Panc1 (cell line): ENCODE results near the gene IST1. TPM values are rescaled to one million over a fixed set of nuclear protein-coding genes. Genes with fewer than 3 reads are reported as not detected.

Source experiments
- ATAC-seq: fragments of 200-7000 bp; cut with Tn5 transposase; 2 replicates; pipeline ENCODE4 v1.9.1; 2020; ENCODE audit warnings: mild to moderate bottlenecking, moderate library complexity
- BruUV-seq: library from RNA; stranded (reverse); fragments of 400-500 nt; replicated peaks from 2 replicates; lab custom pipeline; 2021; lab: Mats Ljungman, UMichigan
- CTCF ChIA-PET: fragments of 300-600 bp; sonication (Branson Sonifier 250); formaldehyde crosslinking; loops from one replicate; lab custom pipeline; 2022; ENCODE audit warnings: antibody characterized with exemption; lab: Charles Lee
- POLR2A ChIA-PET: fragments of 300-600 bp; sonication (Branson Sonifier 250); formaldehyde crosslinking; loops from one replicate; lab custom pipeline; 2022; ENCODE audit warnings: antibody characterized with exemption; lab: Charles Lee
- DNase-seq: peaks from one replicate; pipeline ENCODE4 v3.0.0-alpha.2; 2010; ENCODE audit warnings: low read depth, low spot score
- H3K27ac ChIP-seq: 2 replicates; pipeline ENCODE4 v1.5.1; 2011; ENCODE audit warnings: mild to moderate bottlenecking, low read length, inconsistent platforms
- H3K27me3 ChIP-seq: fragments of 200-500 bp; sonication (Bioruptor generic); 2 replicates; pipeline ENCODE4 v1.6.0; 2014; ENCODE audit warnings: low read length, inconsistent platforms; ENCODE audit not compliant: control insufficient read depth, insufficient read depth
- H3K36me3 ChIP-seq: fragments of 200-500 bp; sonication (Bioruptor generic); 2 replicates; pipeline ENCODE4 v1.5.1; 2014; ENCODE audit warnings: inconsistent platforms, mild to moderate bottlenecking, low read length, moderate library complexity; ENCODE audit not compliant: control insufficient read depth, insufficient read depth
- H3K4me1 ChIP-seq: 2 replicates; pipeline ENCODE4 v1.5.1; 2011; ENCODE audit warnings: inconsistent platforms, mild to moderate bottlenecking, low read length, moderate library complexity; ENCODE audit not compliant: control insufficient read depth, insufficient read depth
- H3K4me3 ChIP-seq, 2 experiments: 2 replicates each; pipeline ENCODE4 v1.5.1; 2011 to 2012; ENCODE audit warnings: low read depth in 2 of 2, low read length in 2 of 2, mild to moderate bottlenecking in 2 of 2, inconsistent platforms in 1 of 2, moderate library complexity in 1 of 2
- H3K9me3 ChIP-seq: fragments of 200-500 bp; sonication (Bioruptor generic); 2 replicates; pipeline ENCODE4 v1.5.1; 2014; ENCODE audit warnings: low read depth, mild to moderate bottlenecking, inconsistent platforms, low read length, moderate library complexity; ENCODE audit not compliant: control insufficient read depth, insufficient read depth
- CTCF ChIP-seq: fragments of 450-650 bp; IDR thresholded peaks from 2 replicates; pipeline ENCODE4 v1.5.1; 2017; ENCODE audit warnings: mild to moderate bottlenecking
- POLR2AphosphoS5 ChIP-seq: IDR thresholded peaks from 2 replicates; pipeline ENCODE4 v1.6.1; 2012; ENCODE audit warnings: mild to moderate bottlenecking, low read depth, low read length, moderate library complexity
- REST ChIP-seq, 2 experiments: IDR thresholded peaks; 2 replicates each; pipeline ENCODE4 v1.6.1; 2011 to 2012; ENCODE audit warnings: low read depth in 2 of 2, control low read depth in 1 of 2, low read length in 1 of 2, mild to moderate bottlenecking in 1 of 2, moderate library complexity in 1 of 2; ENCODE audit not compliant: insufficient read depth in 1 of 2
- SIN3A ChIP-seq: IDR thresholded peaks from 2 replicates; pipeline ENCODE4 v1.6.1; 2012; ENCODE audit warnings: low read depth, mild to moderate bottlenecking, low read length, moderate library complexity, borderline replicate concordance; ENCODE audit not compliant: insufficient read depth
- TCF7L2 ChIP-seq: IDR thresholded peaks from 2 replicates; pipeline ENCODE4 v1.6.1; 2011; ENCODE audit warnings: mild to moderate bottlenecking, low read depth, low read length, inconsistent platforms
- in situ Hi-C: cut with HindIII; loops from 2 replicates; pipeline ENCODE4 v1.10.0; 2016; ENCODE audit warnings: low sequenced_read_pairs, low pct_unique_long_range_greater_than_20kb
- intact Hi-C: fragments of 100-400 bp; cut with micrococcal nuclease; formaldehyde crosslinking; loops from one replicate; pipeline ENCODE4 v1.10.0; 2022; ENCODE audit not compliant: unreplicated experiment
- total RNA-seq: library from RNA; stranded (reverse); gene quantifications from one replicate; pipeline ENCODE4 v1.2.1, GENCODE V29; 2021; ENCODE audit not compliant: unreplicated experiment

The IST1 gene
- total RNA-seq, 1 experiment from 2014 or later = 173 TPM

GRCh38 chr16:71917900-71918299 lies 22.6 kb downstream of the IST1 start:
- DNase-seq (no peak), ATAC-seq (no peak)
- H3K4me3 ChIP-seq = no peak overlapping the region
- H3K27ac ChIP-seq = no peak overlapping the region
- BruUV-seq = no TSS peak
- in situ Hi-C loops = no loop called here
- no peak for TF ChIP-seq SIN3A
- no peak for TF ChIP-seq REST (IDR thresholded peaks at IDR 0.05; ENCODE audit: insufficient read depth in 1 of 2, low read depth in 2 of 2, low read length in 1 of 2)
- TF ChIP-seq TCF7L2 = no peak
- TF ChIP-seq CTCF = no peak
- TF ChIP-seq POLR2AphosphoS5 = no peak
- H3K9me3 ChIP-seq = no peaks in the 10 kb centered on the region
- no peaks in the 10 kb centered on the region for H3K4me1 ChIP-seq
- no peaks in the 10 kb centered on the region for H3K27me3 ChIP-seq
- H3K36me3 ChIP-seq = peaks cover 32% of the 10 kb centered on the region
- CTCF ChIA-PET = no interaction called here
- intact Hi-C loops = no loop called here
- POLR2A ChIA-PET = interaction anchor here (0.6 to 0.8 kb wide), 2 partner anchors 18 to 24 kb away, joined by 8 to 13 read pairs; no protein-coding TSS in a partner anchor

GRCh38 chr16:71919035-71919434 lies 23.7 kb downstream of the IST1 start:
- TF ChIP-seq REST (IDR thresholded peaks at IDR 0.05; ENCODE audit: insufficient read depth in 1 of 2, low read depth in 2 of 2, low read length in 1 of 2) (no peak), POLR2AphosphoS5 (no peak), CTCF (no peak), TCF7L2 (no peak), SIN3A (no peak)
- intact Hi-C loops = no loop called here
- ChIA-PET POLR2A (interaction anchor here (0.8 kb wide), 1 partner anchor 19 kb away, joined by 13 read pairs; no protein-coding TSS in a partner anchor), CTCF (interaction anchor here (0.5 kb wide), 1 partner anchor 159 kb away, joined by 7 read pairs; no protein-coding TSS in a partner anchor)
- Histone ChIP-seq H3K27me3 (no peaks in the 10 kb centered on the region), H3K27ac (no peak overlapping the region), H3K9me3 (no peaks in the 10 kb centered on the region), H3K4me3 (no peak overlapping the region), H3K36me3 (peaks cover 38% of the 10 kb centered on the region), H3K4me1 (no peaks in the 10 kb centered on the region)
- DNase-seq (no peak), ATAC-seq (no peak)
- in situ Hi-C loops = no loop called here
- BruUV-seq = no TSS peak
